HG02642 (cell line): ENCODE results near the gene CAVIN3.

Experiments used
- ATAC-seq: cut with Tn5 transposase; IDR thresholded peaks from one replicate; pipeline ENCODE4 v1.9.1; 2021; ENCODE audit warnings: mild to moderate bottlenecking; ENCODE audit not compliant: unreplicated experiment, poor library complexity

Gene CAVIN3, protein sequence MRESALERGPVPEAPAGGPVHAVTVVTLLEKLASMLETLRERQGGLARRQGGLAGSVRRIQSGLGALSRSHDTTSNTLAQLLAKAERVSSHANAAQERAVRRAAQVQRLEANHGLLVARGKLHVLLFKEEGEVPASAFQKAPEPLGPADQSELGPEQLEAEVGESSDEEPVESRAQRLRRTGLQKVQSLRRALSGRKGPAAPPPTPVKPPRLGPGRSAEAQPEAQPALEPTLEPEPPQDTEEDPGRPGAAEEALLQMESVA

DNA sequence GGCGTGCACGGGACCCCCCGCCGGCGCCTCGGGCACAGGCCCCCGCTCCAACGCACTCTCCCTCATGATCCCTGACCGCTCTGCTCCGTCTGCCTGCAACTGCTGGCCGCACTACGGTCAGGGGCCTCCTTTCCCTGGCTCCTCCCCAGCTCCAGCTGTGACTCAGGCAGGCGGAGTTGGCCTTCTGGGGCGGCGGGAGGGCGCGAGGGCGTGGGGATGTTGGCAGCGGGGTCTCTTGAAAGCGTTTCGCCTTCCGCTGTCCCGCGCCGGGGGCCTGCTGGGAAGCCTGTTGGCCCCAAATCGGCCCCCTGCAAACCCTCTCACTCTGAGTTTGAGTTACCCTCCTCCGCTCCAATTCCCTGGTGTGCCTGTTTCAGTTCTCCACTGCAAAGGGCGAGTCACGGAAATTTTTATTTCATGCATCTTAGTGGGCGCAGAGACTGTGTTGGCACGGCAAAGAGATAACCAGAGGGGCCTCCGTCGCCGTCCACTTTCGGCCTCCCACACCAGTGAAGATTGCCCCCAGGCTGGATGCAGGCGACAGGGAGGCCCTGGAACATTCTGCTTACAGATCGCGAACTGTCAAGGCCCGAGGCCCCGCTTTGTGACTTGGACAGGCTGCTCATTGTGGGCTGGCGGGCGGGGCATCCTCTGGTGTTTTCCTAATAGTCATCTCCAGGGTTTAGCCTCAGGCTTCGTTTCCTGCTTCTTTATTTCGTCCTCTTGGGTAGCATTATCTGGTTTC lies at the start of gene CAVIN3:
Gene CAVIN3, minus strand, starts transcription at position 91 of the 745 bp plus-strand sequence. Its CDS starts 25 bp downstream, at position 66.
- peak; percentile 61 for ATAC-seq

DNA sequence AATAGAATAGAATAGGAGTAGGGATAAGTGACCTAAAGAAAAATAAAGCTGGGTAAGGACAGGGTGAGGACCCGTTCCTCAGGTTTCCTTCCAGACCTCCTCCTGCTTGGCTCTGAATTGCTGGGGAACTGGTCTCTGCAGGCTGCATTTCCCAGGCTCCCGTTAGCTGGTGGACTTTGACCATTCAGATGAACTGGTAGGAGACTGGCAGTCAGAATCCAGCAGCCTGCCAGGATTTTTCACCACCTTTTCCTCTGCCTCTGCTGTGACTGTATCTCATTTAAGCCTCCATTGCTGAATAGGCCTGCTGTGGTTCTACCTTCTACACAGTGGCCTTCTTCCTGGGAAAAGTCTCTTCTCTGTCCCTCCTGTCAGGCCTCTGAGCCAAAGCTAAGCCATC lies 45.4 kb upstream of the CAVIN3 start:
- ATAC-seq, result no peak

DNA sequence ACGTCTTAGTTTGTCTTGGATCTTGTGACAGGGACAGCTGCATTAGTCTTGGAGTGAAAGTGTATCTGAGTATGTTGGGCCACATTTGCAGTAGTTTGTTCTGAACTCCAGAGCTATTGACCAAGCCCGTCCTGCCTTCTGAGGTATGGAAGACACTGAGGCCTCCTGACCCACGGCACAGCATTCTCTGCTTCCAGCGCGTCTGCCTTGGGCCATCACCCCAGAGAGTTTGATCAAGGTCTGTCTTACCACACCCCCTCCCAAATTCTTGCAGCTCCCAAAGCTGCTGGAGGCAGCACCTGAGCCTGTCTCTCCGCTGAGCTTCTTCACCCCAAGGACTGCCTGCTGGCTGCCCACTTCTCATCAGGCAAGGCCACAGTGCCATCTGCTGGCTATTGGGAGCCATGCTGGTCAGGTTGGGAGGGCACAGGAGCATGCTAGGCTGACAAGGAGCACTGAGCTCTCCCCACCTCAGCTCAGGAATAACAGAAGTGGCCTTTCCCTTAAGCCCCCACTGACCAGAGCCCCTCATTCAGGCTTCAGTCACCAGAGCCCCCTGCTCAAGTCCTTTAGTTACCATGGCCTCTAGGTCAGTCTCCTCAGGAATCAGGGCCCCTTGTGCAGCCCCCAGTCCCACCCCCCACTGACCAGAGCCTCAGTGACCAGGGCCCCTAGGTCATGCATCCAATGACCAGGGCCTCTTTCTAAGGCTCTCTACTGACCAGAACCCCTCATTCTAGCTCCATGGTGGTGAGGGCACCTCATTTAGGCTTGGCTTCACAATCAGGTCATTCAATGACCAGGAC lies 42.8 kb upstream of the CAVIN3 start:
- ATAC-seq, result peak; percentile 93

DNA sequence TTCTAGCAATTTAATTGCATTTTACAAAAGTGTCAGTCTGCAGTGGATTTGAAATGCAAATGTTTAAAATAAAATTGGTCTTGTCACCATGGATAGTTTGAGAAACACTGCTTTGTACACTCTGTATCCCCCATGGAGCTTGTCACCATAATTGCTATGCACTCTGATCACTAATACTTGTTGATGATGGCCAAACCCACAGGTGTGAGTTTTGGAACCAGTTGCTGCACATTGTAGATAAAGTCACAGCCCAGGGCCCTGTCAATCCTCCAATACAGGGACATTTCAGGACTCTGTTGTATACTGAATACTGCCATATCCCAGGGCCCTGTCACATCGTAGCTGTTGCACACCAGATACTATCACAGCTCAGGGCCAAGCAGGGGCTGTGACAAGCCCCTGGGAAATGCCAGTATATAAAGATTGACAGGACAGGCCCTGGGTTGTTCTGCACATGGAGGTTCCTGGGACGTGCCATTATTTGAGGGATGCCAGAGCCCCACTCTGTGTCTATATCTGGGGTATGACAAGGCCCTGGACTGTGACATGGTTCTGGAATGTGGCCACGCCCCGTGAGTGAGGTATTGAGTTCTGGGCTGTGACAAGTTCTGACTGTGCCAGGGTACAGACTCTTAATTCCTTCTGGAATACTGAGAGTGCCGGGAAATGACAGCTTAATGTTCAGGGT lies 42.0 kb upstream of the CAVIN3 start:
- no peak for ATAC-seq

DNA sequence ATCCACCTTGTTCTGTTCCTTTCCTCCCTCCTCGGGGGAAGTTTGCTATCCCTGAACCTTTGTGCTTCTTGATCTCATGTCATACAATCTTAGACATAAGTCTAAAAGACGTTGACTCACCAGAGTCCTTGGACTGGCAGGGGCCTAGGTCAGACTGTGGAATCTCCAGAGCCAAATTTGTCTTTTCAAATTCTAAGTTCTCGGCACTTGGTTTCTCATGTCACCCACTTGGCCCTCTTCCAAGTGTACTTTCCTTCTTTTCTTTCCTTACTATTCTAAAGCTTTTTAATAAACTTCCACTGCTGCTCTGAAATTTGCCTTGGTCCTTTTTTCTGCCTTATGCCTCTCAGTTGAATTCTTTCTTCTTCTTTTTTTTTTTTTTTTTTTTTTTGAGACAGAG lies 39.9 kb upstream of the CAVIN3 start:
- ATAC-seq, result no peak

DNA sequence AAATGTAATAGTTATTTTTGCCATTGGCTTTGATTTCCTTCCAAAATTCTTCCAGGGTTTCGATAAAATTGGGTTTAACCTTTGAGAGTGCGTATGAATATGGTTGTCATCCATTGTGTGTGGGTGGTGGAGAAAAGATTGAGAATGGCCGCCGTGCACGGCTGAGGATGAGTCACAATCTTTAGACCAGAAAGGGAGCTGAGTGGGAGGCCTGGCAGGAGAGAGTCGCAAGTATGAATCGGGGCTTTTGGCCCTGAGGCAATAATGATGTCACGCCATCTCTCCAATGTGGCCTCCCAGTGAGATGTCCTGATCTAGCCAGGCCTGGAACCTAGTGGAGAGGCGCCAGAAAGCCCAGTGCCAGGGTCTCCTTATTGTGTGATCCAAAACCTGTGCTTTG lies 36.9 kb upstream of the CAVIN3 start:
- no peak for ATAC-seq

DNA sequence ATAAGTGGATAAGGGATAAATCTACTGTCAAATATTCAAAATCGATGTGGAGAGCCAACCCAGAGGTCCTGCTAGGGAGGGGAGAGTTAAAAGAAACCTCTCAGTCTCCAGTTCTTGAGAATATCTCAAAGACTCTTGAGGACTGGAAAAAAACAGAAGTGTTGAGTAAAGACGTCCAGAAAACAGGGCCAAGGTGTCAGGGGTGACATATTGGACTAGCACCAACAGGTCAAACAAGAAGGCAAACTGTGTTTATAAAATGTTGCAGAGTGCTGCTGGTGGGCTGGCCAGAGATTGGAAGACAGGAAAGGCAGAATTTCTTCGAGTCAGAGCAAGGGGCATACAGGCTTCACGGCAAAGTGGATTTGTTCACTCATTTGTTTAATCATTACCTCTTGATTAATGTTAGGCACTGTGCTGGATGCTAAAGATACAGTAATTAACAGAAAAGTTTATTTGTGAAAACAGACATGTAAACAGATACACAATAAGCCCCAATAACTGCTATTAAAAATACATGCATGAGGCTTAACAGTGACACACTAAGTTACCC lies 36.3 kb upstream of the CAVIN3 start:
- ATAC-seq, result no peak

DNA sequence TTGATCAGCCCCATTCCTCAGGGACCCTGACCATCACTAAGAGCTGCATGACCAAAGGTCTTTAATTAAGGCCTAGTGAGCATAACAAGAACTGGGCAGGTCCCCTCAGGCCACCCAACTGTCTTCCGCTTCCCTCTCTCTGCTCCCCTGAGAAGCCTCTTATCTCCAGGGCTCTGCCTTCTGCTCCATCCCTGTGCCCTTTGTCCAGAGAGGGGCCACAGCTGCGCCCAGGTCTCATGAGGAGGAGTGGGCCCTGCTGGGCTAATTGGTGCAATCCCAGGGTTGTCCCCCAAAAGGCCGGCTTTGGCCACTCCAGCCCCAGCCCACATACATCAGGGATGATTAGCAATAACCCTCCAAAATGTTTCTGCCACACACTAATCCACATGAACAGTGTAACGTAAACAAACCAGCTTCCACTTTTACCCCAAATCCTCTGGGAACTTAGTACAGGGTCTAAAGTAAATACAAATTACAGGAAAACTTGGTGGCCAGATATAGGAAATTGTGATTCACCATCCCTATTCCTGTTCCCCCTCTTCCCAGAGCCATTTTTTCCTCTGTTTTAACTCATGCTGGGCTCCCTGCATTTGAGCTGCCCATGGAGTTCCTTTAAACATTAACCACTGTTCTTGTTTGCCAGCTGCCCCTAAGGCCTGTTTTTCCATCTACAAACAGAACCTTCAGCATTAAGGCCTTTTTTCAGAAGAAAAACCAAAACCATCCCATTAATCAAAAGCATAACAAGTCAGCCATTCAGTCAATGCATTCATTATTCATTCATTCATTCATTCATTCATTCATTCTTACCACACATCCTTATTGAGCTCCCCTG lies 34.6 kb upstream of the CAVIN3 start:
- ATAC-seq, result no peak

DNA sequence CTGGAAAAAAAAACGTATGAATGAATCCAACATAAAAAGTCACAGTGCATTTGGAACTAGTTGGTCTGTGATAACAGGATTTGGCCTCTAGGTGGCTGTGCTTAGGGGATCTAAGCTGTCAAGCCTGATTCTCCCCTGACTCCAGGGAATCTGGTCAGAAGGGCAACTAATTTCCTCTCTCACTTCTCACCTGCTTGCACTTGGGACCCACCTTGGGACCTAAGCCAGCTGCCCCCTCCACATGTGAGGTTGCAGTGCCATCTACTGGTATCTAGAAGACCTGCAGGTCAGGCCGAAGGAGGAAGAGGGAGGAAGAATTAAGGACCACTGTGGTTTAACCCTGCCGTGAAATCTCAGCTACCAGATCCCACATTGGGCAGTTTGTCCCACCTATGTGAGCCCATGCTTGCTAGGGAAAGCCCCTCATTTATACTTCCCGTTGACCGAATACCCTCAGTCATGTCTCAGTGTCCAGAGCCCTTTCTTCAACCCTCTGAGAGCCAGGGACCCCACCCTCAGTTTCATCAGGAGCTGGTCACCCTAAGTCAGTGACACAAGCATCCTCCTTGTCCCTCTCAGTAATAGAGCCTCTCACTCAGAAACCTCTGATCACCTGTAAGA lies 33.2 kb upstream of the CAVIN3 start:
- peak; percentile 82 for ATAC-seq

DNA sequence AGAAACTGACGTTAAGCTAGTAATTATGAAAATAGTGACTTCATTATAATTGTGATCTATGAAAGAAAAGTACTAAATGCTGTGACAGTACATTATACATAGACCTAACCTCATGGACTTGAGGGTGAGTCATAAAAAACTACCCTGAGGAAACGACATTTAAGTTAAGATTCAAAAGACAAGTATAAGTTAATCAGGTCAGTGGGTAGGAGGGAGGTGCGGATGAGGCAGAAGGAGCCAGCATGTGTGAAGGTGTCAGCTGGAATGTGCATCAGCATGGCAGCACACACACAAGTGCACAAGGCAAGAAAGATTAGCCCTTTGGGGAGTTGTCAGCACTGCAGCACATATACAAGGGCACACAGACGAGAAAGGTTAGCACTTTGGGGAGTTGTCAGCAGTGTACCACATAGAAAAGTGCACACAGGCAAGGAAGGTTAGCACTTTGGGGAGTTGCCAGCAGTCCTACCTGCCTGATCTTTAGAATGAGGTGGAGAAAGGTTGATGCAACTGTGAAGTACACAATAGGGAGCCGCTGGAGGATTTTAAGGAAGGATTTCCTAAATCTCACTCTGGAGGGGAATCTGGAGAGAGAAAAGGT lies 31.6 kb upstream of the CAVIN3 start:
- ATAC-seq, result no peak

DNA sequence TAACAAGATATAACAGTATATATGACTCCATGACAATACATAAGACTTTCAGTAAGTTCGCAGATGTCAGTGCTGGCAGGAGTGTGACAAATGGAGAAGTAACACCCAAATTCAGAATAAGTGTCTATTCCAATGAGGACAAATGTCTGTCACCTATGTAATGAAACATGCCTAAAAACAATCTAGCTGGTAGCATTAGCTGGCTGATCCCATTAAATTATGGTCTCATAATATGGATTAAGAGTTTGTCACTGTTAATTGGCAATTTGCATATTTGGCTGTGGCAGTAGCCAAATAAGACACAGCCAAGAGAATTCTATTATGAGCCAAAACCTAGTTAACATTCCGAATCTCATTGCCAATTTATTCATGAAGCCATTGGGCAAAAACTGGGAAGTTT lies 30.2 kb upstream of the CAVIN3 start:
- ATAC-seq, result no peak

DNA sequence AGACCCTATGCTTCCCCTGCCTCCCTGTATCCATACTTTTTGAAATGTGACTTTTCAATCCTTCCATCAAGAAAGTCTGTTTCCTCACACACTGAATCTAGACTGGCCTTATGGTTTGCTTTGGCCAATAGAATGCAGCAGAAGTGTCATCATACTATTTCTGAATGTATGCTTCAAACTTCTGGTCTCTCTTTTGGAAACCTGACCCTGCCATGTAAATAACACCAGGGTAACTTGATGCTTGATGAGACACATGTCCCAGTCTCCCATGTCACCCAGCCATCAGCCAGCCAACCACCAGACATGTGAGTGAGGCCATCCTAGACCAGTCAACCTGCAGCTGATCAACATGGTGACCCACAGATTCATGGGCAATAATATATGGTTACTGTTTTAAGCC lies 29.7 kb upstream of the CAVIN3 start:
- ATAC-seq, result no peak

DNA sequence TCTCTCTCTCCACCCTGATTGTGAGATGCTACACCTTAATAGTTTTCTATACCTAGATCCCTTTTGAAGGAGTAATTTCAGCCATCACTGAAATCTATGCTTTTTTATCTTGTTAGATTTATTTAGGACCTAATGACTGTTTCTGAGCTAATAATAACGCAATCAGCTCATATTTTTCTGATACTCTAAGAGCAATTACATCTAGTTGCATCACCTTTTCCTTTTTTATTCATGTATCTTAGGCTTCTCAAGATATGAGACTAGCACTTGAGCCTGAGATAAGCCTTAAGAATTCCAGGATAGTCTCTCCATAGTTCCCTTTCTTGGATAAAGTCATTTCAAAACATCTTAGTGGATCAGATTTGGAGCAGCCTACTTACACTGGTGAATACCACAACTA lies 25.1 kb upstream of the CAVIN3 start:
- ATAC-seq, result no peak

DNA sequence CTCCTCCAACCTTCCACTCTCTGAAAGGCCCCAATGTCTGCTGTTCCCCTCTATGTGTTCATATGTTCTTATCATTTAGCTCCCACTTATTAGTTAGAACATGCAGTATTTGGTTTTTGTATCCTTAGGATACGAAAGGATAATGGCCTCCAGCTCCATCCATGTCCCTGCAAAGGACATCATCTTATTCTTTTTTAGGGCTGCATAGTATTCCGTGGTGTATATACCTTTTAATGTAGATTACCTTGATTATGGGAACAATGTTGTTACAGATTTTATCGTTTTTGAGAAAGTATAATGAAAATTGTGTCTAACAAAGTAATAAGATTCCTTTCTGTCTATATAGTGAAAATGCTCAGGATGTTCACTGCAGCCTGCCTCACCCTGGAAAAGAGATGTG lies 16.0 kb upstream of the CAVIN3 start:
- no peak for ATAC-seq

DNA sequence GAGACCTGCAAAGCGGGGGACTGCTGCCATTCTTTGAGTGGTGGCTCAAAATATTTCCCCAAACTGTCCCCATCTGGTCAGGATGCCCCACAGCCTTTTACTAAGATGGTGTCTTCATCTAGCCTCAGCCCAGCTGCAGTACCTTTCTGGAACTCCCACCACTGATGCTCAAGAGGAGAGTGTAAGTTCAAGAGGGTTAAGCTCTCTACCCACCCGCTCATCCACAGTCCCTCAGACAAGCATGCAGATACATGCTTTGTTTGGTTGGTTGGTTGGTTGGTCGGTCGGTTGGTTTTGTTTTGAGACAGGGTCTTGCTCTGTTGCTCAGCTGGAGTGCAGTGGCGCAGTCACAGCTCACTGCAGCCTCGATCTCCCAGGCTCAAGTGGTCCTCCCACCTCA lies 14.5 kb upstream of the CAVIN3 start:
- ATAC-seq, result no peak

DNA sequence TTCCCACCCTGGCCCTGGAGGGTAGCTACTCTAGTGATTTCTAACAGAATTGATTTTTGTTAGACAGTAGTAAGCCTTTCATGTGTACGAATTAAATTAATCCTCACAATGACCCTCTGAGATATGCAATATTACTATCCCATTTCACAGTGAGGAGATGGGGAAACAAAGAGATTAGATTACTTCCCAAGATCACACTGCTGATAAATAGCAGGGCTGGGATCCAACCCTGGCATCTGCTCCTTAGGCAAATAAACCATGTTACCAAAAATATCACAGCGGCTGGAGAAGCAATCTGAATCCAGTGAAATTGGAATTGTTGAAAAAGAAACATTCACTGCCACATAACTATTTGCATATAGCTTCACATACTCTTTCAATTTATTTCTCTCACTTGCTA lies 12.8 kb upstream of the CAVIN3 start:
- ATAC-seq, result no peak

DNA sequence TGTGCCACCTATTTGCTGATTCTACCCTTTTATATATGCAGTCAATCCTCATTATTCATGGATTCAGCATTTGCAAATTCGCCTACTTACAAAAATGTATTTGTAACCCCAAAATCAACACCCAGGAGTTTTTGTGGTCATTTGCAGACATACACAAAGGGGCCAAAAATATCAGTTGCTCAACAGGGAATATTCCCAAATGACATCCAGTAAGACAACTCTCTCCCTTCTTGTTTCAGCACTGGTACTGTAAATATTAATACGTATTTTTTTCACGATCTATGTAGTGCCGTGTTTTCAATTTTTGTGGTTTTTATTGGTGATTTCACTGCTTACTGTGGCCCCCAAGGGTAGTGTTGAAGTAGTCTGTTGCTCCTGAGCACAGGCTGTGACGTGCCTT lies 11.8 kb upstream of the CAVIN3 start:
- no peak for ATAC-seq

DNA sequence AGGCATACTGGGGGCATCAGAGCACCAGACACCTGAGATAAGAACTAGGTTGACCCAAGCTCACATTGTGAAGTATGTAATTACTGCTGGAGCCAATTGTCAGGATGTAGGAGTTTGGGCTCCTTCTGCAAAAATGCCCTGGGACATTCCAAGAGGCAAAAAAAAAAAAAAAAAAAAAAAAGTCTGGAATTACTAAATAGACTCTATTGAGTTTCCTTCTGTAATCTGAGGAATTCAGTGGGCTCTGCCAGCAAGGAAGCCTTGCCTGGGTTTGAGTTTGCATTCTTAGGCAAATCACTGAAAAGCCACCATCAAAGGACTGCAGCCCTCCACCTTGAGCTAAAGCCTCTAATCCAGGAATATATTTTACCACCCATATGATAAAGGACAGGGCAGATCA lies 8.0 kb upstream of the CAVIN3 start:
- no peak for ATAC-seq

DNA sequence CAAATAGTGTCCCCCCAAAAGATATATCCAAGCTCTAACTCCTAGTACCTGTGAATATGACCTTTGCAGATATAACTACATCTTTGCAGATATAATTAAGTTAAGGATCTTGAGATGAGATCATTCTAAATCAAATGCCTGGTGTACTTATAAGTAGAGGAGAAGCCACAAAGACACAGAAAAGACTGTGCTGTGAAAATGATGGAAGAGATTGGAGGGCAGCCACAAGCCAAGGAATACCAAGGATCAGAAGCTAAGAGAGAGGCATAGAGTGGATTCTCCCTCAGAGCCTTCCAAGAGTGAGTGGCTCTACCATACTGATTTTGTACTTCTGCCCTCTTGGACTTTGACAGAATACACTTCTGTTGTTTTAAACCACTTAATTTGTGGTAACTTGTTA lies 7.5 kb upstream of the CAVIN3 start:
- ATAC-seq, result no peak
